Nephron progenitor cell (in vitro differentiated cells): Measurements from ENCODE around the gene ETDC.
A peak's percentile ranks its signal among the peaks of the same experiment; 100 is the strongest.

Experiments used
- DNase-seq: peaks from one replicate; pipeline ENCODE4 v3.0.0; 2021
- H3K27ac Mint-ChIP-seq: 2 replicates; pipeline ENCODE4 v1.8.0; 2021; ENCODE audit warnings: mild to moderate bottlenecking, moderate library complexity, mixed read lengths
- H3K27me3 Mint-ChIP-seq: 2 replicates; pipeline ENCODE4 v1.8.0; 2021; ENCODE audit warnings: mild to moderate bottlenecking, low read depth, mixed read lengths; ENCODE audit not compliant: poor library complexity
- H3K36me3 Mint-ChIP-seq: 2 replicates; pipeline ENCODE4 v1.8.0; 2021; ENCODE audit warnings: low read depth, mixed read lengths
- H3K4me1 Mint-ChIP-seq: 2 replicates; pipeline ENCODE4 v1.8.0; 2021; ENCODE audit warnings: mixed read lengths
- H3K4me3 Mint-ChIP-seq: 2 replicates; pipeline ENCODE4 v1.8.0; 2021; ENCODE audit warnings: mild to moderate bottlenecking, moderate library complexity, mixed read lengths
- H3K9me3 Mint-ChIP-seq: 2 replicates; pipeline ENCODE4 v1.8.0; 2021; ENCODE audit warnings: mild to moderate bottlenecking, moderate library complexity, mixed read lengths
- TF ChIP-seq, protein P1 (sequence below): fragments of 200-600 bp; sonication (generic); IDR thresholded peaks from 2 replicates; pipeline ENCODE4 v1.5.0; 2021; ENCODE audit warnings: antibody characterized with exemption

The ETDC gene

DNA sequence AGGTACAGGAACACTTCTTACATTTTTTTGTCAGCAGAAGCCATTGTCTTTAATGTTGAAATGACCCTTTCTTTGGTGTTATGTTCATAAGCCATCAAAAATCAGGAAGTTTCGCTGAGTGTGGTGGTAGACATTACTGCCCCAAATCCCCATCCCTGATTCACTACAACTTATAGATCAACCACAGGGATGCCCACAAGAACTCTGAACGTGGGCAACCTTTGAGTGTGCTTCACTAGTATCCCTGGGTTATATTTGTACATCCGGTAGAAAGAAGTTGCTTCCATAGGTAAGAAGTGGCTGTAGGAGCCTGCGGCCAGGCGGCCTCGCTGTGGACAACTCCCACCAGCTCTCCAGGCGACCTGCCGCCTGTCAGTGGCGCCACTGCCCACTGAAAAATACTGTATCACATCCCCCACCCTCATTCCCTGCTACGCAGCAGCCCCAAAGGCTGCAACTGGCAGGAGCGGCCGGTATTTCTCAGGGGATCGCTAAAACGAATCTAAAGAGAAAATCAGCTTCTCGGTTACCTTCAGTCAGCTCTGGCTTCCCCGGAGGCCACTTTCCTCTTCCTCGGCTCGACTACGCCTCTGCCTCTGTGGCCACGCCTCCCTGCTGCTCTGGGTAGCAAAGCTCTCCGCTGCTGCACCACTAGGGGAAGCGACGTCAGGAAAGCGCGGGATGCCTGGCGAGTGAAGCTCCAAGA is 13.9 kb upstream of the ETDC start:
- TF ChIP-seq, protein P1, sequence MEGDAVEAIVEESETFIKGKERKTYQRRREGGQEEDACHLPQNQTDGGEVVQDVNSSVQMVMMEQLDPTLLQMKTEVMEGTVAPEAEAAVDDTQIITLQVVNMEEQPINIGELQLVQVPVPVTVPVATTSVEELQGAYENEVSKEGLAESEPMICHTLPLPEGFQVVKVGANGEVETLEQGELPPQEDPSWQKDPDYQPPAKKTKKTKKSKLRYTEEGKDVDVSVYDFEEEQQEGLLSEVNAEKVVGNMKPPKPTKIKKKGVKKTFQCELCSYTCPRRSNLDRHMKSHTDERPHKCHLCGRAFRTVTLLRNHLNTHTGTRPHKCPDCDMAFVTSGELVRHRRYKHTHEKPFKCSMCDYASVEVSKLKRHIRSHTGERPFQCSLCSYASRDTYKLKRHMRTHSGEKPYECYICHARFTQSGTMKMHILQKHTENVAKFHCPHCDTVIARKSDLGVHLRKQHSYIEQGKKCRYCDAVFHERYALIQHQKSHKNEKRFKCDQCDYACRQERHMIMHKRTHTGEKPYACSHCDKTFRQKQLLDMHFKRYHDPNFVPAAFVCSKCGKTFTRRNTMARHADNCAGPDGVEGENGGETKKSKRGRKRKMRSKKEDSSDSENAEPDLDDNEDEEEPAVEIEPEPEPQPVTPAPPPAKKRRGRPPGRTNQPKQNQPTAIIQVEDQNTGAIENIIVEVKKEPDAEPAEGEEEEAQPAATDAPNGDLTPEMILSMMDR = peak; percentile 14
- Mint-ChIP-seq H3K4me3 (peak overlapping the region; percentile 82), H3K9me3 (peaks cover 64% of the 10 kb centered on the region), H3K36me3 (peaks cover 13% of the 10 kb centered on the region), H3K4me1 (peaks cover 9% of the 10 kb centered on the region), H3K27me3 (peaks cover 6% of the 10 kb centered on the region), H3K27ac (no peak overlapping the region)
- peak; percentile 63 for DNase-seq

DNA sequence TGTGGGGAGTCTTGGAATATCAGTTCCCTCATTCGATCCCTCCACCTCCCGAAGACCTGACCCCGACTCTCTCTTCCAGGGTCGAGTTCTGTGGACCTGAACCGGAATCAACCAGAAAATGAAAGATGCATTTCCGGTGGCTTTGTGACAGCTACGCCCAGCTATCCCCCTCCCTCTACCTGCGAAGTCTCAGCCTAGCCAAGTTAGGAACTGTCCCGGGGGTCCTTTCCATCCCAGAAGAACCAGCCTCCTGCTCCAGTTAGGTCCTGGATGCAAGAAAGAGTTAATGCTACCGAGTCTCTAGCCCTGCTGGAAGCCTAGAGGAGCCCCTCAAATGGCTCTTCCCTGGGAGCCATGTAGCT is 13.4 kb upstream of the ETDC start:
- TF ChIP-seq, protein P1 = no peak
- Mint-ChIP-seq H3K4me1 (peaks cover 9% of the 10 kb centered on the region), H3K27ac (no peak overlapping the region), H3K4me3 (peak overlapping the region; percentile 82), H3K36me3 (peaks cover 8% of the 10 kb centered on the region), H3K9me3 (peaks cover 62% of the 10 kb centered on the region), H3K27me3 (peaks cover 6% of the 10 kb centered on the region)
- no peak for DNase-seq

DNA sequence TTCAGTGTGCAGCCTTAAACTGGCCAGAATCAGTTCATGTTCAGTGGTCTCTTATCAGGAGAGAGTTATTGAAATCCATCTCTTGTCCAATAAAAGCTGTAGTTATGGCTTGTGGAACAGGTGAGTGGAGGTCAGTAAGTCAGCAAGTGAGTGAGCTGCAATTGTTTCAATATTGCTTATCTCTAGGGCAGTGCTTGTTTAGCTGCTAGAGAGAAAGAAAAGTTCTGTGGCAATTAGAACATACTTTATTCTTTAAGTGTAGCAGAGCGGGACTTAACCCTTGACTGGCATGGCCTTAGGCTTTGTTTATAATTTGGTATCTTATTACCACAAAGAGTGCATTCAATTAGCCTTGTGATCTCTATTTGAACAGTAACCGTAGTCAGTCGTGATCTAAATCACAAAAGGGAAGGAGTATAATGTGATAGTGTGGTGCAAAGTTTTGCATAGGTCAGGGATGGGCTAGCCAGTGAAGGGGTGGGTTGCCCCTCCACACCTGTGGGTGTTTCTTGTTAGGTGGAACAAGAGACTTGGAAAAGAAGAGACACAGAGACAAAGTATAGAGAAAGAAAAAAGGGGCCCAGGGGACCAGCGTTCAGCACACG is 6.9 kb upstream of the ETDC start:
- peaks cover 4% of the 10 kb centered on the region for H3K36me3 Mint-ChIP-seq
- peaks cover 3% of the 10 kb centered on the region for H3K27me3 Mint-ChIP-seq
- TF ChIP-seq, protein P1 = no peak
- no peak for DNase-seq
- no peak overlapping the region for H3K27ac Mint-ChIP-seq
- no peak overlapping the region for H3K4me3 Mint-ChIP-seq
- peaks cover 41% of the 10 kb centered on the region for H3K9me3 Mint-ChIP-seq
- H3K4me1 Mint-ChIP-seq = peaks cover 6% of the 10 kb centered on the region

DNA sequence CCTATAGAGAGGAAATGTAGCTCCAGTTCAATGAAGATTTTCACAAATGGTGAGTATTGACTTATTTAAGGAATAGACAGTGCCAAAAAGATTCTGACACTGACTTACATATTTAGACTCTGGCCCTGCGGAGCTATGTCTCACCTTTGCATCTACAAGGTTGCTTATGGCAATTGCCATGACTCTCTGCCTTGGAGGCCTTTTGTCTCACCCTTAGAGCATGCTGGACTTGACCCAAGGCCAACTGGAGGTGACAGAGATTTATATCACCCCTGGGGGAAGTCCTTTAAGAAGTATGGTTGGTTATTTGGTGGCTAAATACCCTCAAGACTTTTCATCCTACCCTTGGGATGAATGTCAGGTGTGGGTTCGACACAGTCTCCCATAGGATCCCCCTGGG is 4.5 kb upstream of the ETDC start:
- TF ChIP-seq, protein P1 = no peak
- H3K4me1 Mint-ChIP-seq = peaks cover 6% of the 10 kb centered on the region
- H3K4me3 Mint-ChIP-seq = no peak overlapping the region
- H3K27ac Mint-ChIP-seq = no peak overlapping the region
- no peaks in the 10 kb centered on the region for H3K36me3 Mint-ChIP-seq
- no peak for DNase-seq
- no peaks in the 10 kb centered on the region for H3K27me3 Mint-ChIP-seq
- peaks cover 42% of the 10 kb centered on the region for H3K9me3 Mint-ChIP-seq

DNA sequence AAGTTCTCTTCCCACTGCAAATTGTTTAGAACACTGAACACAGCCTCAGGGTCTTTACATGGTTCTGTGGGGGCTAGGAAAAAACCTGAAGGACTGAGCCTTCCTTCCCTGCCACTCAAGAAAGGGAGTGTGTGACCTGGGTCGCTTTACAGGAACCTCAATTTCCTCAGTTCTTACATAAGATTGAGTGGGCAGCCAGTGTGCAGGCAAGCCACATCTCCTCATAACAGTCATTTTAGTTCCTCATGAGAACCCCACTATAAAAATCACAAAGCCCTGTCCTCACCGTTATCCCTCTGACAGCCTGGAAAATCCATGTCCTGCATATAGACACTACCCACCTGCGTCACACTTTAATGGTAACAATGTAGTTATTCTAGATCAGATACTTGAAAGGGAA is 2.1 kb upstream of the ETDC start:
- no peaks in the 10 kb centered on the region for H3K36me3 Mint-ChIP-seq
- DNase-seq = no peak
- H3K4me3 Mint-ChIP-seq = no peak overlapping the region
- H3K27me3 Mint-ChIP-seq = peaks cover 3% of the 10 kb centered on the region
- peaks cover 47% of the 10 kb centered on the region for H3K9me3 Mint-ChIP-seq
- peaks cover 6% of the 10 kb centered on the region for H3K4me1 Mint-ChIP-seq
- H3K27ac Mint-ChIP-seq = no peak overlapping the region
- TF ChIP-seq, protein P1 = no peak
